IPS-20b (cell line): ENCODE results near the gene ACP7.

Experiments
- H3K27ac ChIP-seq: one replicate; pipeline ENCODE4 v1.5.1; 2013; ENCODE audit warnings: low read length
- H3K27me3 ChIP-seq: 2 replicates; pipeline ENCODE4 v1.6.1; 2013; ENCODE audit warnings: mild to moderate bottlenecking, low read length, inconsistent platforms; ENCODE audit not compliant: insufficient read depth
- H3K36me3 ChIP-seq: 2 replicates; pipeline ENCODE4 v1.6.1; 2013; ENCODE audit warnings: low read depth, mild to moderate bottlenecking, inconsistent platforms, low read length, moderate library complexity; ENCODE audit not compliant: insufficient read depth
- H3K4me1 ChIP-seq: 2 replicates; pipeline ENCODE4 v1.6.1; 2013; ENCODE audit warnings: mild to moderate bottlenecking, control low read depth, inconsistent platforms, low read length, moderate library complexity; ENCODE audit not compliant: insufficient read depth
- H3K4me3 ChIP-seq: 2 replicates; pipeline ENCODE4 v1.5.1; 2013; ENCODE audit warnings: mild to moderate bottlenecking, low read length, inconsistent platforms
- H3K9ac ChIP-seq: 2 replicates; pipeline ENCODE4 v1.6.1; 2013; ENCODE audit warnings: low read depth, mild to moderate bottlenecking, inconsistent platforms, low read length, moderate library complexity
- H3K9me3 ChIP-seq: 2 replicates; pipeline ENCODE4 v1.6.1; 2013; ENCODE audit warnings: mild to moderate bottlenecking, low read depth, low read length, inconsistent platforms; ENCODE audit not compliant: insufficient read depth

Gene ACP7

DNA sequence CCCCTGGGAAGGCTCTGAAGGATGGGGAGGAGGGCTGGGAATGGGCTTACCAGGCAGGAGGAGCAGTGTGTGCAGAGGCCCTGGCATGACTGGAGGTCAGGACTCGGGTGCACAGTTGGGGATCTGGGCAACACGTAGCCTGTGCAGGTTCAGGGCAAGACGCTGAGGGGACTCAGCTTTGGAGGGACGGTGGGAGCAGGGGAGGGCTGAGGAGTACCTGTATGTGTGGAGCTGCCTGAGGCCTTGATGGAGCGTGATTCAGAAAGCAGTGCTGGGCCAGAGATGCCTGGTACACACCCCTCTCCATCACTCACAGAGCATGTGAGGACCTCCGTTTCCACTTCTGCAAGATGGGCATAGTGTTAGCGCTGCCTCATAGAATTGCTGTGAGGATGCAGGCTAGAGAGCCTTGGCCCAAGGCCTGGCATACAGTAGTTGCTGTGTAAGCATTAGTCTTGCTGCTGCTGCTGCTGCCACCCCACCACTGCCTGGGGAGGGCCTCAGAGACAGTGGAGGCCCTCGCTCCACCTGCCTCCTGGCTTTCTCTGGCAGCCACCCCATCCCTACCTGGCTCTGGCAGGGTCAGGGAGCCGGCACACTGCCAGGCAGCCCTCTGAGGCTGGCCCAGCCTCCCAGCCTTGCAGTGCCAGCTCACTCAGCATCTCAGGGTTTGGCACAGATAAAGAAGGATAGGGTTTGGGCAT lies 43.8 kb downstream of the ACP7 start:
- Histone ChIP-seq H3K36me3 (no peaks in the 10 kb centered on the region), H3K4me3 (no peak overlapping the region), H3K4me1 (peaks cover 20% of the 10 kb centered on the region), H3K27ac (no peak overlapping the region), H3K9me3 (no peaks in the 10 kb centered on the region), H3K9ac (no peak overlapping the region), H3K27me3 (no peaks in the 10 kb centered on the region)

DNA sequence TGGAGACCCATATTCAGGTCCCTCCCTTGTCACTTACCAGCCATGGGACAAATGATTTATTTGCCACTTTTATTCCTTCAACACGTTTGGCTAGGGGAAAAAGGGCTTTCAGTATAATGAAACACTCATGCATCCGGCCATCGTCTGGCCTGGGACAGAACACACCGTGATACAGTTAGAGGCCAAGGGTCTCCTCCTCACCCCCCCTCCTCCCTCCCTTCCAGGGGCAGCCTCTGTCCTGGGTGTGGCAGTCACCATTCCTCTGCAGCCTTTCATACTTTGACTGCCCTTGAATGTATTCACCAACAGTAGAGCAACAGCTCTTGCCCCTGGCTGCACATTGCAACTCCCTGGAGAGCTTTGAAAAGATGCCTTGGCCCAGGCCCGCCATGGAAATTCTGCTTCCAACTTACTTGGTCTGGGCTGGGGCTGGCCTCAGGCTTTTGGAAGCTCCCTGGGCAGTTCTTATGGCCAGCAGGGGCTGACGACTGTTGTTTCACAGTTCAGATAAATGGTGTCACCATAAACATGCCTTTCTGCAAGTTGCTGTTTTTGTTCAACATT lies 44.4 kb downstream of the ACP7 start:
- Histone ChIP-seq H3K4me3 (no peak overlapping the region), H3K9ac (no peak overlapping the region), H3K36me3 (no peaks in the 10 kb centered on the region), H3K27ac (no peak overlapping the region), H3K9me3 (no peaks in the 10 kb centered on the region), H3K4me1 (peaks cover 26% of the 10 kb centered on the region), H3K27me3 (no peaks in the 10 kb centered on the region)

GRCh38 chr19:39129116-39129515 lies 44.9 kb downstream of the ACP7 start:
- H3K9ac ChIP-seq = no peak overlapping the region
- H3K4me1 ChIP-seq = peaks cover 28% of the 10 kb centered on the region

GRCh38 chr19:39130337-39131254 lies 46.4 kb downstream of the ACP7 start:
- Histone ChIP-seq H3K4me1 (peaks cover 32% of the 10 kb centered on the region), H3K27ac (no peak overlapping the region), H3K27me3 (no peaks in the 10 kb centered on the region), H3K4me3 (no peak overlapping the region), H3K9ac (no peak overlapping the region), H3K9me3 (no peaks in the 10 kb centered on the region), H3K36me3 (no peaks in the 10 kb centered on the region)

More at GRCh38 chr19:39129116-39129515, 44.9 kb downstream of the ACP7 start:
- H3K36me3 ChIP-seq = no peaks in the 10 kb centered on the region
- no peaks in the 10 kb centered on the region for H3K9me3 ChIP-seq
- no peaks in the 10 kb centered on the region for H3K27me3 ChIP-seq
- H3K27ac ChIP-seq = no peak overlapping the region
- no peak overlapping the region for H3K4me3 ChIP-seq

GRCh38 chr19:39131255-39131755 lies 47.1 kb downstream of the ACP7 start:
- Histone ChIP-seq H3K9ac (no peak overlapping the region), H3K9me3 (no peaks in the 10 kb centered on the region), H3K36me3 (no peaks in the 10 kb centered on the region), H3K4me3 (no peak overlapping the region), H3K27ac (no peak overlapping the region), H3K27me3 (no peaks in the 10 kb centered on the region), H3K4me1 (peaks cover 35% of the 10 kb centered on the region)

DNA sequence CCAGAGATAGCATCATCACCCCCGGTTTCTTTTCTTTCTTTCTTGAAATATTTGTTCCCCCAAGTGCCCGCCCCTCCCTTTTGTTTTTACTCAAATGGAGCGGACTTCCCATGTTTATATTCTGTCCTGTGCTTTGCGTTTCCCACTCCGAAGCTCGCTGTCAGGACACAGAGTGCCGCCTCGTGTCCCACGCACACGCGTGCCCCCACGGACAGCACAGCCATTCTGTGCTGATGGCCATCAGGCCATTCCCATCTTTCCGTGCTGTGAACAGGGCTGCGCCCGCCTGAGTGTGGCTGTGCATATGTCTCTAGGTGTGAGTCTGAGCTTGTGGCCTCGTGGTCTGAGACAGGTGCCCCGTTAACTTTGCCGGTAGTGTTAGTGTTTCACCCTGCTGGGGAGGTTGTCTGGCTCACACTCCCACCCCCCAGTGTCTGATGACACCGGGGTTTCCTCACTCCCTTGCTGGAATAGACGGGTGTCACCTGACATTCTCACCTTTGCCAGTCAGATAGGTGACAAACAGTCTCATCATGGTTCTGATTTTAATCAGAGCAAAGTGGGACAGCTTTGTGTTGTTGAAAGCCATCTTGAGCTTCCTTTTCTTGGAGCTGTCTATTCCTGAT lies 48.3 kb downstream of the ACP7 start:
- Histone ChIP-seq H3K27me3 (no peaks in the 10 kb centered on the region), H3K4me1 (peaks cover 35% of the 10 kb centered on the region), H3K36me3 (no peaks in the 10 kb centered on the region), H3K4me3 (no peak overlapping the region), H3K27ac (no peak overlapping the region), H3K9me3 (no peaks in the 10 kb centered on the region), H3K9ac (no peak overlapping the region)

DNA sequence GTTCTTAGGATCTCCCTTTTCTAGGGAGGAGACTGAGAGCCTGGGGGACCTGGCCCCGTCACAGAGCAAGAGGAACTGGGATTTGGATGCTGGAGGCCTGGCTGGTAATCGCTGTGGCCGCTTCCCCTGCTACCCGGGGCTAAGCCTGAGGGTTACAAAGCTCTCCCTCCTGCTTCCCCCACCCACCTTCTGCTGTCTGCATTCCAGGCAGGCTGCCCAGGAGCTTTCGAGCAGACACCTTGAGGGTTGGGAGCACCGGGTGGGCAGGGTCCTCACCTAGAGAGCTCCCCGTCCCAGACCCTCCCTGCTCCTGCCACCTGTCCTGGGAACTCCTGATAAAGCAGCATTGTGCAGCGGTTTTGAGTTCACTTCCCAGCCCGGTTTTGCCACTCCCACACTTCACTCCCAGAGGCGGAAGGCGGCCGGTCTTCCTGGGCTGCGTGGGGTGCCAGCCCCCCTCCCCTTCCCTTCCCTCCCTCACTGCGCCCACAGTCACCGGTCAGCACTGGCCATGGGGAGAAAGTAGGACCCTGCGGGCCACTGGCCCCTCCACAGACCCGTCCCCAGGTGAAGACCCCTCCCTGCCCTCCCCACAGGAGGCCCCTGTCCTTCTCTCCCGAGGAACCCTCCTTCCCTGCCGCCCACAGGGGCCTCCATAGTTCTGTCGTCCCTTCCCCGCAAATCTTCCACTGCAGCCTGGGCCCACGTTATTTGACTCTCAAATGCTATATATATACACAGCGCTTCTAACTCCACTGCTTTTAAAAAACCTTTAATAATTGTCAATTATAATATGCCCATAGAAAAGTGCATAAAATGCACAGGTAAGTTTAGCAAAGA lies 49.5 kb downstream of the ACP7 start:
- peaks cover 39% of the 10 kb centered on the region for H3K4me1 ChIP-seq
- no peaks in the 10 kb centered on the region for H3K36me3 ChIP-seq
- 0 out of 2 replicates have a peak overlapping the region, but pooled peaks have one; percentile 32 for H3K9ac ChIP-seq
- H3K4me3 ChIP-seq = no peak overlapping the region
- H3K27ac ChIP-seq = no peak overlapping the region
- H3K27me3 ChIP-seq = no peaks in the 10 kb centered on the region
- H3K9me3 ChIP-seq = no peaks in the 10 kb centered on the region

GRCh38 chr19:39135701-39136100 lies 51.5 kb downstream of the ACP7 start:
- Histone ChIP-seq H3K36me3 (no peaks in the 10 kb centered on the region), H3K9ac (no peak overlapping the region), H3K4me1 (peaks cover 59% of the 10 kb centered on the region)

DNA sequence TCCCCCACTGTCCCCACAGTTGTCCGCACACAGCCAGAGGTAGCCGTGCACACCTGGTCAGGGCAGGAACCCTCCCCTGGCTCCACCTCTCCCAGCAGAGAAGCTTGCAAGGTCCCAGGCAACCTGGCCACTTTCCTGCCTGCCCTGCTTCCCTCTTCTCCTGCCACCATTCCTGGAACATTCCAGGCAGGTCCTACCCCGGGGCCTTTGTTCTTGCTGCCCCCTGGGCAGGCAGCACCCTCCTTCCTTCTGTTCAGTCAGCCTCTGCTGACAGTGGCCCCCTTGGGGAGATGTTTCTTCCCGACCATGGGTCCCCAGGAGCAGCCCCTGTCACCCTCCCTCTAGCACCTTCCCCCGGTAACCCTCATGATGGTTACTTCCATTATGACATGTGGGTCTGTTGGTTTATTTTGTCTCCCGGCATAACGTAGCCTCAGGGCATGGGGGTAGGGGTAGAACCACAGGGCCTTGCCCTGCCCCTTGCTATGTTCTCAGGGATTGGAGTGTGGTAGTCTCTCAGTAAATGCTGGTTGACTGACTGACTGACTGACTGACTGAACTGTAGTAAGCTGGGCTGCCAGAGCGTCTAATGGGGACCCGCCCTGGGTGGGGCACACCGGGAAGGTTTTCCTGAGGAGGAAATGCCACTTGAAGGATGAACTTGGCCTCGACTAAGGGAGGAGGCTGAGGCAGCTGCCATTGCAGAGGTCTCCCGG lies 52.2 kb downstream of the ACP7 start:
- no peaks in the 10 kb centered on the region for H3K36me3 ChIP-seq
- H3K27ac ChIP-seq = no peak overlapping the region
- peaks cover 63% of the 10 kb centered on the region for H3K4me1 ChIP-seq
- no peak overlapping the region for H3K9ac ChIP-seq
- H3K4me3 ChIP-seq = no peak overlapping the region
- H3K27me3 ChIP-seq = no peaks in the 10 kb centered on the region
- H3K9me3 ChIP-seq = no peaks in the 10 kb centered on the region

More at GRCh38 chr19:39135701-39136100, 51.5 kb downstream of the ACP7 start:
- H3K27me3 ChIP-seq = no peaks in the 10 kb centered on the region
- no peaks in the 10 kb centered on the region for H3K9me3 ChIP-seq
- H3K4me3 ChIP-seq = no peak overlapping the region
- H3K27ac ChIP-seq = no peak overlapping the region

- no peak overlapping the region for H3K4me3 ChIP-seq
- H3K9me3 ChIP-seq = no peaks in the 10 kb centered on the region
- H3K27me3 ChIP-seq = no peaks in the 10 kb centered on the region
- H3K27ac ChIP-seq = no peak overlapping the region
- no peaks in the 10 kb centered on the region for H3K36me3 ChIP-seq
- H3K9ac ChIP-seq = no peak overlapping the region
- peaks cover 56% of the 10 kb centered on the region for H3K4me1 ChIP-seq
Measured at GRCh38 chr19:39137131-39137530, 53.0 kb downstream of the ACP7 start.
